VCaP (cell line): Measurements from ENCODE around the gene POLDIP2.

Experiments
- H3K27ac ChIP-seq: fragments of 450-650 bp; 2 replicates; pipeline ENCODE4 v1.5.1; 2017
- CTCF ChIP-seq: fragments of 450-650 bp; conservative IDR thresholded peaks from 2 replicates; pipeline ENCODE4 v1.5.1; 2017; ENCODE audit warnings: mild to moderate bottlenecking, moderate library complexity

The POLDIP2 gene

GRCh38 chr17:28395426-28395825 is 38.1 kb upstream of the POLDIP2 start:
- no peak for TF ChIP-seq CTCF
- H3K27ac ChIP-seq = peak overlapping the region; percentile 17; the same call in 1 of the 2 replicates

- no peak for TF ChIP-seq CTCF
- no peak overlapping the region for H3K27ac ChIP-seq
These were observed 37.2 kb upstream of the POLDIP2 start for GRCh38 chr17:28394337-28395116.

GRCh38 chr17:28392491-28392890 is 35.2 kb upstream of the POLDIP2 start:
- H3K27ac ChIP-seq = no peak overlapping the region
- no peak for TF ChIP-seq CTCF

GRCh38 chr17:28391401-28391800 is 34.1 kb upstream of the POLDIP2 start:
- no peak for TF ChIP-seq CTCF
- no peak overlapping the region for H3K27ac ChIP-seq

- TF ChIP-seq CTCF = no peak
- no peak overlapping the region for H3K27ac ChIP-seq
These were observed 33.7 kb upstream of the POLDIP2 start for GRCh38 chr17:28390984-28391383.

GRCh38 chr17:28390563-28390962 is 33.2 kb upstream of the POLDIP2 start:
- H3K27ac ChIP-seq = no peak overlapping the region
- no peak for TF ChIP-seq CTCF

GRCh38 chr17:28390141-28390540 is 32.8 kb upstream of the POLDIP2 start:
- H3K27ac ChIP-seq = no peak overlapping the region
- no peak for TF ChIP-seq CTCF
